Measurements from ENCODE around the gene ELL.
A peak's percentile ranks its signal among the peaks of the same experiment; 100 is the strongest.

ELL gene

GRCh38 chr19:18424890-18425514, 96.9 kb downstream of the ELL start:
- no peak for DNase-seq (ENCODE audit: low read depth in 2 of 3, low spot score in 1 of 3)

GRCh38 chr19:18424122-18424889, 97.6 kb downstream of the ELL start:
- no peak for DNase-seq (ENCODE audit: low read depth in 2 of 3, low spot score in 1 of 3)

GRCh38 chr19:18423258-18424020, 98.4 kb downstream of the ELL start:
- no peak for DNase-seq (ENCODE audit: low read depth in 2 of 3, low spot score in 1 of 3)

- DNase-seq (ENCODE audit: low read depth in 2 of 3, low spot score in 1 of 3): no peak
These were observed 99.2 kb downstream of the ELL start for GRCh38 chr19:18422530-18423191.

GRCh38 chr19:18421371-18421959, 100.4 kb downstream of the ELL start:
- DNase-seq (ENCODE audit: low read depth in 2 of 3, low spot score in 1 of 3): no peak

- no peak for DNase-seq (ENCODE audit: low read depth in 2 of 3, low spot score in 1 of 3)
These were observed 100.9 kb downstream of the ELL start for GRCh38 chr19:18420930-18421329.

GRCh38 chr19:18419699-18420460, 102.0 kb downstream of the ELL start:
- peak in 1 of 3 donors; percentile 43 for DNase-seq (ENCODE audit: low read depth in 2 of 3, low spot score in 1 of 3)

- DNase-seq (ENCODE audit: low read depth in 2 of 3, low spot score in 1 of 3): peak in 1 of 3 donors; percentile 66
These were observed 102.6 kb downstream of the ELL start, which contains the start of gene SSBP4 for GRCh38 chr19:18419195-18419698. Gene SSBP4 (plus strand): TSS chr19:18419398. CDS start chr19:18419649, 251 bp downstream.

GRCh38 chr19:18418483-18419194, 103.2 kb downstream of the ELL start:
- DNase-seq (ENCODE audit: low read depth in 2 of 3, low spot score in 1 of 3): no peak

GRCh38 chr19:18418029-18418482, 103.8 kb downstream of the ELL start:
- no peak for DNase-seq (ENCODE audit: low read depth in 2 of 3, low spot score in 1 of 3)

GRCh38 chr19:18417250-18418028, 104.4 kb downstream of the ELL start:
- no peak for DNase-seq (ENCODE audit: low read depth in 2 of 3, low spot score in 1 of 3)

- DNase-seq (ENCODE audit: low read depth in 2 of 3, low spot score in 1 of 3): peak in 1 of 3 donors; percentile 71
These were observed 105.1 kb downstream of the ELL start for GRCh38 chr19:18416778-18417249.

- no peak for DNase-seq (ENCODE audit: low read depth in 2 of 3, low spot score in 1 of 3)
These were observed 106.5 kb downstream of the ELL start for GRCh38 chr19:18415178-18415867.

- no peak for DNase-seq (ENCODE audit: low read depth in 2 of 3, low spot score in 1 of 3)
These were observed 107.2 kb downstream of the ELL start for GRCh38 chr19:18414504-18415177.

GRCh38 chr19:18412610-18413239, 109.1 kb downstream of the ELL start:
- no peak for DNase-seq (ENCODE audit: low read depth in 2 of 3, low spot score in 1 of 3)

GRCh38 chr19:18408053-18408476, 113.8 kb downstream of the ELL start:
- no peak for DNase-seq (ENCODE audit: low read depth in 2 of 3, low spot score in 1 of 3)

GRCh38 chr19:18406749-18407148, 115.1 kb downstream of the ELL start:
- no peak for DNase-seq (ENCODE audit: low read depth in 2 of 3, low spot score in 1 of 3)

Measured in stimulated activated CD4-positive, alpha-beta T cell treated with anti-CD3 and anti-CD28 coated beads, Interleukin-12 subunit alpha, Interleukin-12 subunit beta, amount 100 ng/mL, for 48 hours (primary cell).